ENCODE measurements around the gene SCFD1.
"Not testable (repeated sequence)": the region's sequence is repeated elsewhere in the genome, so short reads cannot be mapped to it uniquely, and the experiment has no call there.

SCFD1 gene, protein sequence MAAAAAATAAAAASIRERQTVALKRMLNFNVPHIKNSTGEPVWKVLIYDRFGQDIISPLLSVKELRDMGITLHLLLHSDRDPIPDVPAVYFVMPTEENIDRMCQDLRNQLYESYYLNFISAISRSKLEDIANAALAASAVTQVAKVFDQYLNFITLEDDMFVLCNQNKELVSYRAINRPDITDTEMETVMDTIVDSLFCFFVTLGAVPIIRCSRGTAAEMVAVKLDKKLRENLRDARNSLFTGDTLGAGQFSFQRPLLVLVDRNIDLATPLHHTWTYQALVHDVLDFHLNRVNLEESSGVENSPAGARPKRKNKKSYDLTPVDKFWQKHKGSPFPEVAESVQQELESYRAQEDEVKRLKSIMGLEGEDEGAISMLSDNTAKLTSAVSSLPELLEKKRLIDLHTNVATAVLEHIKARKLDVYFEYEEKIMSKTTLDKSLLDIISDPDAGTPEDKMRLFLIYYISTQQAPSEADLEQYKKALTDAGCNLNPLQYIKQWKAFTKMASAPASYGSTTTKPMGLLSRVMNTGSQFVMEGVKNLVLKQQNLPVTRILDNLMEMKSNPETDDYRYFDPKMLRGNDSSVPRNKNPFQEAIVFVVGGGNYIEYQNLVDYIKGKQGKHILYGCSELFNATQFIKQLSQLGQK

DNA sequence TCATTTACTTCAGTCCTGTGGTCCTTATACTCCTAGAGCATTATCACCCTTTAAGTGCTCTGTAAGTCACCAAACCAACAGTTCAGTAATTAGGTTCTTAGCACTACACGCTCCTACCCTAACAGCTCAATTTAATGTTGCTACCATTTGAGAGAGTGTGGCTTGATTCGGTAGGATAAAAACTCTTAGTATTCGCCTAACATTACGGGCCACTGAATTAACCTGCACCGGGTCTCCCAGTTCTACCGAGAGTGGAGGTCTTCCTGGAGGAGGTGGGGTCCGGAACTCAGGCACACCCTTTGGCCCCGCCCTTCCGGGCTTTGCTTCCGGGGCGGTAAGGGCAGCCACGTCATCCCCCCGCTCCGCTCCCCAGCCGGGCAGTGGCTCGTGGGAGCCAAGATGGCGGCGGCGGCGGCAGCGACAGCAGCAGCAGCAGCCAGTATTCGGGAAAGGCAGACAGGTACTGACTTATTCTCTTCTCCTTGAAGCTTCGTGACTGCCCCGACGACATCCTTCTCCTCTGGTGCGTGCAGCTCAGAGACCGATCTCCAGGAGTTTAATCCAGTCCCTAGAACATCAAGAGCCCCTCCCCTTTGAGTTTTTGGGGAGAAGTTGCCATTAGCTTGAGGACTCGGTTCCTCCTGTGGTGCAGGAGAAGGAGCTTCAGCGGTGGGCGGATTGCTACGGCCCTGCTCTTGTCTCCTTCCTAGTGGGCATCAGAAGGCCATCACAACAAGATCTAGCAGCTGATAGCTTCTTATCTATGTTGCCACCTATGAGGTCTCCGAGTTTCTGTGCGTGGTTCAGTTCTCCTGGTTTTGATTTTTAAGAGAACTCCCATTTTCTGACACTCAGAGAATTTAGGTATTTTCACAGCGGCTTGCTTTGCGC is at the start of gene SCFD1:
TSS of gene SCFD1 (plus strand) at position 380 of the 891 bp plus-strand sequence. CDS start at position 400, 20 bp downstream.
- peak; percentile 88 for DNase-seq (ENCODE audit: low read depth)

DNA sequence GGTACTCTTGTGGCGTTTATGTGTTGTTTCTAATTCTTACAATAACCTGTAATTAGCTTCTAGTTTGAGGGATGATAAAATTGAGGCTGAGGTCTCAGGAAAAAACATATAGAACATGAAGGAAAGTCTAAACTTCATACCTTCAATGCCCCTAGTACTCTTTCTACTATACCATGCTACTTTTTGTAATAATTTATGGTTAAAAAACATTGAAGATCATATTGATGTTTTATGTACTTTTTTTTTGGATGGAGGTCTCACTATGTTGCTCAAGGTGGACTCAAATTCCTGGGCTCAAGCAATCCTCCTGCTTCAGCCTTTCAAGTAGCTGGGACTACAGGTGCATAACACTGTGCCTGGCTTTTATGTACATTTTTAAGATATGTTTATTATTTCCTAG is 49.3 kb upstream of the SCFD1 start:
- DNase-seq (ENCODE audit: low read depth) = no peak

DNA sequence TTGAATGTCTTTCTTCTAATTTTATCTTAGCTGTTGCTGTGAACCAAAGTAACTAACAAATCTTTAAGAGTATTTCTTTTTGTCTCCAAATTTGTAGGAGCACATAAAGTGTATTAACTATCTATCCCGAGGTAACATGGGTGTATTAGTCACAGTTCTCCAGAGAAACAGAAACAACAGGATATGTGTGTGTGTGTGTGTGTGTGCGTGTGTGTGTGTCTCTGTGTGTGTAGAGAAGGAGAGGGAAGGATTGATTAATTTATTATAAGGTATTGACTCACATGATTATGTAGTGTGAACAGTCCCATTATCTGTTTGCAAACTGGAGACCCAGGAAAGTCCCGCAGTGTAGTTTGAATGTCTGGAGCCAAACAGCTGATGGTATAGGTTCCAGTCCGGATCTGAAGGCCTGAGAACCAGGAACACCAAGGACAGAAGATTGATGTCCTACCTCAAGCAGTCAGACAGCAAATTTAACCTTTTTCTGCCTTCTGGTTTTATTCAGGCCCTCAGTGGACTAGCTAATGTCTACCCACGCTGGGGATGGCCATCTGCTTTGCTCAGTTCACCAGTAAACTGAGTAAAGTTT is 48.8 kb upstream of the SCFD1 start:
- DNase-seq (ENCODE audit: low read depth) = no peak

DNA sequence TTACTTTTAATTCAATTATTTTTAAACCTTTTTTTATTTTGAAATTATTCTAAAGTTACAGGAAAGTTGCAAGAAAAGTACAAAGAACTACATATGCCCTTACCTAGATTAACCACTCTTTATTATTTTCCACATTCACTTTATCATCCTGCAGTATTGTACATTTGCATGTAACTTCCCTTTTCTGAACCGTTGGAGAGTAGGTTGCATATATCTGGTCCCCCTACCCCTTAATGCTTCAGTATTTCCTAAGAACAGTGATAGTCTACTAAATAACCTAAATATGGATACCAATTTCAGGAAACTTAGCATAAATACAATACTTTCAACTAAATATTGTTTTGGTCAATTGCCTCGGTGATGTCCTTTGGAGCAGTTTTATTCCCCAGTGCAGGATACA is 48.2 kb upstream of the SCFD1 start:
- no peak for DNase-seq (ENCODE audit: low read depth)

DNA sequence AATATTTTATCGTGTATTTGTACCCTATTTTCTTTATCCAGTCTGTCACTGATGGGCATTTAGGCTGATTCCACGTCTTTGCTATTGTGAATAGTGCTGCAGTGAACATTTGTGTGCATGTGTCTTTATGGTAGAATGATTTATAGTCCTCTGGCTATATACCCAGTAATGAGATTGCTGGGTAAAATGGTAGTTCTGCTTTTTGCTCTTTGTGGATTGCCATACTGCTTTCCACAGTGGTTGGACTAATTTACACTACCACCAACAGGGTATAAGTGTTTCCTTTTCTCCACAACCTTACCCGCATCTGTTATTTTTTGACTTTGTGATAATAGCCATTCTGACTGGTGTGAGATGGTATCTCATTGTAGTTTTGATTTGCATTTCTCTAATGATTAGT is 47.3 kb upstream of the SCFD1 start:
- not testable (repeated sequence) for DNase-seq (ENCODE audit: low read depth)

DNA sequence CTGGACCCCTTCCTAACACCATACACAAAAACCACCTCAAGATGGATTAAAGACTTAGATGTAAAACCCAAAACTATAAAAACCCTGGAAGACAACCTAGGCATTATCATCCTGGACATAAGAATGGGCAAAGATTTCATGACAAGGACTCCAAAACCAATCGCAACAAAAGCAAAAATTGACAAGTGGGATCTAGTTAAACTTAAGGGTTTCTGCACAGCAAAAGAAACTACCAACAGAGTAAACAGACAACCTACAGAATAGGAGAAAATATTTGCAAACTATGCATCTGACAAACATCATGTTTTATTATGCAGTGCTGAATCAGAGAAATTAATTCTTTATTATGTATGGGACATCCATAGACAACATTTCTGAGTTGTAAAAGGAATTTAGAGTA is 45.8 kb upstream of the SCFD1 start:
- DNase-seq (ENCODE audit: low read depth) = not testable (repeated sequence)

DNA sequence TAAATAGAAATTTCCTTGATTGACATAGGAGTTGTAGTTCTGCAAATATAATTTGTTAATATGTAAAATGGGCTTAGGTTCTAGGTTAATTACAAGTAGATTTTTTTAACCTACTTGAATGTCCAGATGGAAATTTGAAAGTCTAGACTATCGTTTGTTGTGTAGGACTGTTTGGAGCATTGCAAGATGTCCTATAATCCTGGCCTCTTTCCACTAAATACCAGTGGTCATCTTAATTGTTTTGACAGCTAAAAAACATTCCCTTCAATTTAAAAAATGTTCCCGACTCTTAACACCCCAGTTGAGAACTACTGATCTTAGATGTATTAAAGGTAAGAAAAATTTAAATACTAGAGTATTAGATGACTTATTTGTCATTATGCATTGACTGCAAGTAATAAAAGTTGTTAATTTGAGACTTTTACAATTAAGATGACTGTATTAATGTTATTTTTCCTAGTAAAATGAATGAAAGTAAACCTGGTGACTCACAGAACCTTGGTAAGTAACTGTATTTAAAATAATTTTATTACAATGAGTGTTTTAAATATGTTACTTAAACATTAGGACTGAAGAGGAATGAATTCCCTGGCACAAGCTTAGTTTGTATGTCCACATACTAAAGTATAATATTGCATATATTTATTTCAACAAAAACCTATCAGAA is 41.4 kb upstream of the SCFD1 start:
- DNase-seq (ENCODE audit: low read depth) = no peak

DNA sequence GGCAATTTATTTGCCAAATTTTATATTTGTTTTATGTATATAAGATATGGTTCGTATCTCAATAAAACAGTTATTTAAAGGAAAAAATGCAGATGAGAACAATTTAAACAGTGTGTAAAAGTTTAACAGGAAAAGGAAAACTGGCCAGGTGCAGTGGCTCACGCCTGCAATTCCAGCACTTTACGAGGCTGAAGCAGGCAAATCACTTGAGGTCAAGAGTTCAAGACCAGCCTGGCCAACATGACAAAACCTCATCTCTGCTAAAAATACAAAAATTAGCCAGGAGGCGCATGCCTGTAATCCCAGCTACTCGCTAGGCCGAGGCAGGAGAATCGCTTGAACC is 40.9 kb upstream of the SCFD1 start:
- DNase-seq (ENCODE audit: low read depth) = no peak

DNA sequence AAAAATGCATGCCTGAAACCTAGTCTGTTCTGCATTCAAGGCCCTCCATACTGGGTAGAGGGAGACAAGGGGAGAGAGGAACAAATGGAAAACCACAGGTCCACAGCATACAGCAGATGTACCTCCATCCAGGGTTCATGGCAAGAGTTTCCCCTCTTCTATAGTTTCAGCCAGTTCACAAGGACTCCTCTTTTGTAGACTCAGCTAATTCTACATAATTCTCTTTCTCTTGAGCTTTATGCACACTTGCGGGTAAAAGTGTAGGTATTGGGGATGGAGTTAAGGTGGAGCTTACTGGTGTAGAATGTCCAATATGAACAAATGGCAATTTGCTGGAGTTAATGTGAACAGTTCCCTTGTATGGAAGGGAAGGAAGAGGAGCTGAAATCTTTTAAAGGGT is 39.7 kb upstream of the SCFD1 start:
- DNase-seq (ENCODE audit: low read depth) = no peak

DNA sequence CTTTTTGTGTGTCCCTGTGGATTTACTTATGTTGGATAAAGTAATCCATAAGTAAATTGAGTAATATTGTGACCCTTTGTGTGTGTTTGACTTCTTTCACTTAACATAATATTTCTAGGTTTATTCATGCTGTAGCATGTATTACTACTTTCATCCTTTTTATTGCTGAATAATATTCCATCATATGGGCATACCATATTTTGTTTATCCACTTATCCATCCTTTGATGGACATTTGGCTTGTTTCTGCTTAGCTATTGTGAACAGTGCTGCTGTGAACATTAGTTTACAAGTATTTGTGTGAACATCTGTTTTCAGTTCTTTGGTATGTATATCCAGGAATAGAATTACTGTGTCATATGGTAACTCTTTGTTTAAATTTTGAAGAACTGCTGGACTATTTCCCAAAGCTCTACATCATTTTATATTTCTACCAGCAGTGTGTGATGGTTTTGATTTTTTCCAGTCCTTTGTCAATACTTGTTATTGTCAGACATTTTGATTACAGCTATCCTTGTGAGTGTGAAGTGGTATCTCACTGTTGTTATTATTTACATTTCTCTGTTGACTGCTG is 38.0 kb upstream of the SCFD1 start:
- DNase-seq (ENCODE audit: low read depth) = no peak

DNA sequence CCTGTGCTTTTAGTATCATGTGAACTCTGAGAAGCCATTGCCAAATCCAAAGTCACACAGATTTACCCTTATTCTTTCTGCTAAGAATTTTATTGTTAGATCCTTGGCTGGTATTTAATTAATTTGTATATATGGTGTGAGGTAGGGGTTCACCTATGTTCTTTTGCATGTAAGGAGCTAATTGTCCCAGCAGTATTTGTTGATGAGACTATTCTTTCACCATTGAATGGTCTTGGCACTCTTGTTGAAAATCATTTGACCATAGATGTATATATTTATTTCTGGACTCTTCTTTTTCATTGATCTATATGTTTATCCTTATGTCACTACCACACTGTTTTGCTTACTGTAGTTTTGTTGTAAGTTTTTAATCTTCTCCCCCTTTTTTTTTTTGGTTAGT is 36.9 kb upstream of the SCFD1 start:
- no peak for DNase-seq (ENCODE audit: low read depth)

DNA sequence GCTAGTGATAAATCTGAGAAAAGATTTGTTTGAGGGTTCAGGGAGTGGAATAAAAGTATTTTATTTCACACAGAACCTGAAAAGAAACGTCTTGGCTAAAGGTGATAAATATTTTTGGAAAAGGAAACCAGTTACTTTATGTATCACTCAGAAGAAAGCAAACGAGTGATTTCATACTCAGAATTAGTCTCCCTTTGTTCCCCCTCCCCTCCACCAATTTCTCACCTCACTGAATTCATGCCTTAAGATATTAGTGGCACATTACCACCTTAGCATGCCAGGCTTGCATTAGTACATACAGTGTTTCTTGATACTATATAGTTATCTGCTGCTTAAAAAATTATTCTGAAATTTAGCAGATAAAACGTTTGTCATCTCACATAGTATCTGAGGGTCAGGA is 35.0 kb upstream of the SCFD1 start:
- no peak for DNase-seq (ENCODE audit: low read depth)

DNA sequence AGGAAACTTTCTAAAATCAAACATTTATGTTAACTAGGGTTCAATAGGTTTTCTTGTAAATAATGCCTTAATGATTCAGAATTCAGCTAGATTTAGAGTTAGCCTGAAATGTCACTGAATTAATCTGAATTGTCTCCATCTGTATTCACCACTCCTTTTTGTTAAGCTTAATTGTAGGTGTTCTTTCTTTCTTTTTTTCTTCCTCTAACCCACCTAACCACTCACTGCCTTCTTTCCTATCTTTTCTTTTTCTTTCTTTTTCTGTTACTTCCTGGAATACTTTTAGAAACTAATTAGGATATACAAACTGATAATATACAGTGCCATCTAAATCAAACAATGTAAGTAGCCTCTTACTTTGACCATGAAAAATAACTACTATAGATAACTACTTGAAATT is 33.2 kb upstream of the SCFD1 start:
- DNase-seq (ENCODE audit: low read depth) = no peak

DNA sequence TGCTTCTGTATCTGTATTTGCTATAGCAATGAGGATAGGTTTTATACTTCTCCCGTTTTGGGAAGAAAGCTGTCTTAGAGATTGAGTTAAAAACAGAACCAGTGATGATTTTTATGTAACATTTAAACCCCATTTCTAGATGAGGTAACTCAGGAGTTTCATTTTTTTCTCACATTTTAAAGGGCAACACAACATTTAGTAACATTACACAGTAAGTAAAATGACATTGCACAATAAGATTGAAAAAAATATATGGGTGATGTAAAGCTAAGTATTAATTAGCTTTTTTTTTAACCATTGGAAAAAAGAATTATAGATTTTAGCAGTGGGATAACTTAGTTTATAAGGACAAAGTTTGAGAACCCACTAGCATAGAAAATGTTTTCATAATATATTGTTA is 25.2 kb upstream of the SCFD1 start:
- DNase-seq (ENCODE audit: low read depth) = no peak

DNA sequence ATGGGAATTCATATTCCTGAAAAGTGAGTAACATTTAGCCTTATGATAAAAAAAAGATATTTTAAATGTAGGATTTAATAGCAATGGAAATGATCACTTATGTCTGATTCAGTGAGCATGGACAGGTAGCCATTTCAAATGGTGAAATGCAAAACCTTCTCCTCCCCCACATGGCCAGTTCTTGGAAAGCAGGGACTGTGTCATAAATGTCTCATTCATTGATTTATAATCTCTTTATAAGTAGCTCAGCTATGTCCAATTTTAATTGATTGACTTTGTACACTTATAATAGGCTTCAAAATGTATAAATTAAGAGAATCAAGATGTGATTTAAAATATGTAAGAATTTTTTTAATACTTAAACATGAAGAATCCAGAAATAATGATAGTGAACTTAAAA is 24.6 kb upstream of the SCFD1 start:
- DNase-seq (ENCODE audit: low read depth) = no peak

DNA sequence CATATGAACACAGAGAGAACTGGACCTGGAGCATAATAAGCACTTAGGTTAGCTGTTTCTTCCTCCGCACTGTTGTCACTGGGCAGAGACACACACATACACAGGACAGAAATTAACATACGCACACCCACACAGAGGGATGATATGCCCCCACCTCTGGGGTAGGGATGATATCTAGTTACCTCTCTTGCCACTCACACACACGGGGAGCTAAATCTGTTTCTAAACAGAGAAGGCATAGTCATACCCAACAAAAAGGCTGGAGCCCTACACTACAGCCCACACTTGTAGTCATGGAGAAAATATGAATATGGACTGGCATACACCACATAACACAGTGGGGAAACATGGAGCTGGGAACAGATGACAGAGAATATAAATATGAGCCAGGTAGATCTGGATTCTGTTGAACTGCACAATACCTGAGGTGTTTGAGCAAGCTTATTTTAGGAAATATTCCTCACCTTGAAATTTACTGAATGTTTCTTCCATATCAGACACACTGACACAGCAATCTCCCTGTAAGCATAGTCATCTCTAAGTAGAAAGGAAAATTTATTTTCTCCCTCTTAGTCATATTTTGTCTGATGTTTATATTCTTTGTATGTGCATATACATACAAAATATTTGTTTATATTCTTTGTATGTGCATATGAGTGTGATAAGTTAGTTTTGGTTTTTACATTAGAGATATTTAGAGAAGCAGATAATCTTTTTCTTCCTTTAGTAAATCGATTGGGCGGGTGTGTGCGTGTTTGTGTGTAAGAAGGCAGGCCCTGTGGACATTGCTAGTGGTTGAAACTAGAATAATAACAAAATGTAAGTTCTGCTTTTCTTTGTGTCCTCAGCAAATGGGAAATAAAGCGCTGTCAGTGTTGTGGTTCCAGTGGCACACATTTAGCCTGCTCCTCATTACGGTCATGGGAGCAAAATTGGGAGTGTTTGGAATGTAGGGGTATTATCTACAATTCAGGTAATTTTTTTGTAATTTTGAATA is 20.9 kb upstream of the SCFD1 start:
- no peak for DNase-seq (ENCODE audit: low read depth)

DNA sequence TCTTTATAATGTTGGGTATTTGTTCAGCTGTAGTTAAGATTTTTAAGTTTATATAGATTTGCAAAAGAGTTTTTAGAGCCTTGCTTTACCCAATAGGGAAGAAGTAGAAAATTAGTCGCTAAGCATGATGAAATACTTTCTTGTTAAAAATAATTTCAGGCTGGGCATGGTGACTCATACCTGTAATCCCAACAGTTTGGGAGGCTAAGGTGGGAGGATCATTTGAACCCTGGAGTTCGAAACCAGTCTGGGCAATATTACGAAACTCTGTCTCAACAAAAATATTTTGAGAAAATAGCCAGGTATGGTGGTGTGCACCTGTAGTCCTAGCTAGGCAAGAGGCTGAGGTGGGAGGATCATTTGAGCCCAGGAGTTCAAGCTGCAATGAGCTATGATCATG is 18.7 kb upstream of the SCFD1 start:
- no peak for DNase-seq (ENCODE audit: low read depth)

DNA sequence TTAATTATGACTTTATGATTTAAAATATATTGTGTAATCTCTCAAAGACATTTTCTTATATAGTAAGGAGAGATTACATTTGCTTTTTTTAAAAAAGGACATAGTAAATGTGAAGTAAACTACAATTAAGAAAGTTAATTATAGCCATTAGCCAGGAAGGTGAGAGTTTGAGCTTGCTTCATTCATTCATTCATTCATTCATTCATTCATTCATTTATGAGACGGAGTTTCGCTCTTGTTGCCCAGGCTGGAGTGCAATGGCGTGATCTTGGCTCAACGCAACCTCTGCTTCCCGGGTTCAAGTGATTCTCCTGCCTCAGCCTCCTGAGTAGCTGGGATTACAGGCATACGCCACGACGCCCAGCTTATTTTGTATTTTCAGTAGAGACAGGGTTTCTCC is 17.4 kb upstream of the SCFD1 start:
- not testable (repeated sequence) for DNase-seq (ENCODE audit: low read depth)

DNA sequence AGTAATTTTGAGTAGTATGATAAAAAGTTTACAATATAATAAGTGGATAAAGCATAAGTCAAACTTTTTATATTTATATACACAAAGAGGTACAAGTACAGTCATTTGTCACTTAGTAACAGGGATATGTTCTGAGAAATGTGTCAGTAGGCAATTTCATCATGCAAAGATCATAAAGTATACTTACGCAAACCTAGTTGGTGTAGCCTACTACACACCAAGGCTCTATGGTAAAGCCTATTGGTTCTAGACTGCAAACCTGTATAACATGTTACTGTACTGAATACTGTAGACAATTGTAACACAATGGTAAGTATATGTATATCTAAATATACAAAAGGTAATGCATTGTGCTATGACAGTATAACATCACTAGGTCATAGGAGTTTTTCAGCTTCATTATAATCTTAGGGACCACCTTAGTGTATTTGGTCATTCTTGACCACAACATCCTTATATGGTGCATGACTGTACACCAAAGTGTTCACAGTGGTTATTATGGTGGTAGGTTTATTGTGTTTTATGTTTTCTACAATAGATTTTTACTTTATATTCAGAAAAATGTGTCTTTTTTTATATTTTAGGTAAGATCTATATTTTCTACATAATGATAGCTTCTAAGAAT is 14.9 kb upstream of the SCFD1 start:
- no peak for DNase-seq (ENCODE audit: low read depth)

DNA sequence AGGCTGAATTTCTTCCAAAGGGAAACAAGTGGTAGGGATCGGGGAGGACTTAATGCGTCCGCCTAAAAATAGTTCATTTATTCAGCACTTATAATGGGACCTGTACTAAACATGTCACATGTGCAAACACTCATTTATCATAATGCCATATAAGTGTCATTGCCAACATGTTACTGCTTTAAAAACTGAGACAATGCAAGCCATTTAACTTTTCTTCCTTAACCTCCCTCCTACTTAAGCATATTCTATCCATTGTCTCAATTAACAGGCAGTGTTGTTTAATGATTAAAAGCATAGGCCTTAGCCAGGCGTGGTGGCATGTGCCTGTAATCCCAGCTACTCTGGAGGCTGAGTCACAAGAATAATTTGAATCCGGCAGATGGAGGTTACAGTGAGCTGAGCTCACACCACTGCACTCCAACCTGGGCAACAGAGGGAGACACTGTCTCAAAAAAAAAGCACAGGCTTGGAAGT is 13.5 kb upstream of the SCFD1 start:
- no peak for DNase-seq (ENCODE audit: low read depth)
